ENCODE results near the gene FAM78B.

GRCh38 chr1:166182281-166182680 is 15.5 kb upstream of the FAM78B start:
- TF ChIP-seq CTCF (conservative IDR thresholded peaks at IDR 0.05; ENCODE audit: low read depth, low read length) (no peak), EZH2 (IDR thresholded peaks at IDR 0.05; ENCODE audit: borderline replicate concordance, low read depth, low read length, poor library complexity, severe bottlenecking) (no peak)
